Naive thymus-derived CD4-positive, alpha-beta T cell (primary cell): ENCODE results near the gene OGA. TPM values are rescaled to one million over a fixed set of nuclear protein-coding genes. Genes with fewer than 3 reads are reported as not detected.
A peak's percentile ranks its signal among the peaks of the same experiment; 100 is the strongest.

Experiments used
- ATAC-seq: fragments of 150-1000 bp; cut with Tn5 transposase; 2 replicates; pipeline ENCODE4 v1.10.0; 2021; ENCODE audit warnings: mild to moderate bottlenecking, moderate library complexity
- CTCF ChIA-PET: fragments of 350-600 bp; sonication (Branson Sonifier 250); formaldehyde crosslinking; loops from one replicate; lab custom pipeline; 2021; ENCODE audit warnings: antibody characterized with exemption; lab: Charles Lee
- POLR2A ChIA-PET: fragments of 350-600 bp; sonication (Branson Sonifier 250); formaldehyde crosslinking; loops from one replicate; lab custom pipeline; 2021; ENCODE audit warnings: antibody characterized with exemption, inconsistent platforms; lab: Charles Lee
- DNase-seq, 9 donors: peaks; one replicate each; pipeline versions ENCODE4 v3.0.0 to v3.0.0-alpha.2; 2020 to 2022; ENCODE audit warnings: mixed read lengths in 1 of 9
- H3K27ac ChIP-seq: one replicate; pipeline ENCODE4 v1.7.0; 2013; ENCODE audit warnings: mild to moderate bottlenecking, low read depth, low read length, moderate library complexity
- H3K27me3 ChIP-seq, 2 donors: one replicate each; pipeline ENCODE4 v1.7.0; 2013; ENCODE audit warnings: low read length in 2 of 2, mild to moderate bottlenecking in 2 of 2, moderate library complexity in 2 of 2; ENCODE audit not compliant: control insufficient read depth in 2 of 2, insufficient read depth in 2 of 2
- H3K36me3 ChIP-seq, 3 experiments: 1 replicate in 2 of 3; 2 replicates in 1 of 3; pipeline ENCODE4 v1.7.0; 2013; ENCODE audit warnings: low read length in 3 of 3, mild to moderate bottlenecking in 3 of 3, moderate library complexity in 1 of 3; ENCODE audit not compliant: insufficient read depth in 3 of 3, control insufficient read depth in 2 of 3
- H3K4me1 ChIP-seq, 2 donors: one replicate each; pipeline ENCODE4 v1.7.0; 2013; ENCODE audit warnings: low read length in 2 of 2, mild to moderate bottlenecking in 2 of 2, moderate library complexity in 1 of 2; ENCODE audit not compliant: control insufficient read depth in 2 of 2, insufficient read depth in 2 of 2
- H3K4me3 ChIP-seq: 2 replicates; pipeline ENCODE4 v1.7.0; 2013; ENCODE audit warnings: mild to moderate bottlenecking, low read length
- H3K9me3 ChIP-seq, 3 experiments: 1 replicate in 2 of 3; 2 replicates in 1 of 3; pipeline ENCODE4 v1.7.0; 2013; ENCODE audit warnings: low read length in 3 of 3; ENCODE audit not compliant: control insufficient read depth in 2 of 3
- H3K27ac Mint-ChIP-seq, 9 donors: one replicate each; pipeline ENCODE4 v1.8.0; 2020 to 2022; ENCODE audit warnings: mixed read lengths in 9 of 9, mild to moderate bottlenecking in 8 of 9, moderate library complexity in 5 of 9, inconsistent platforms in 2 of 9
- H3K27me3 Mint-ChIP-seq, 5 donors: one replicate each; pipeline ENCODE4 v1.8.0; 2021 to 2022; ENCODE audit warnings: mixed read lengths in 5 of 5, mild to moderate bottlenecking in 1 of 5
- H3K36me3 Mint-ChIP-seq, 5 donors: one replicate each; pipeline ENCODE4 v1.8.0; 2020 to 2022; ENCODE audit warnings: mixed read lengths in 5 of 5, mild to moderate bottlenecking in 3 of 5, inconsistent platforms in 1 of 5
- H3K4me1 Mint-ChIP-seq, 7 donors: one replicate each; pipeline ENCODE4 v1.8.0; 2020 to 2022; ENCODE audit warnings: mixed read lengths in 7 of 7, mild to moderate bottlenecking in 3 of 7, inconsistent platforms in 1 of 7
- H3K4me3 Mint-ChIP-seq, 10 donors: one replicate each; pipeline ENCODE4 v1.8.0; 2020 to 2022; ENCODE audit warnings: mild to moderate bottlenecking in 10 of 10, mixed read lengths in 10 of 10, moderate library complexity in 6 of 10, inconsistent platforms in 2 of 10
- H3K9me3 Mint-ChIP-seq, 11 donors: one replicate each; pipeline ENCODE4 v1.8.0; 2020 to 2022; ENCODE audit warnings: mixed read lengths in 11 of 11, mild to moderate bottlenecking in 4 of 11, inconsistent platforms in 1 of 11, moderate library complexity in 1 of 11
- intact Hi-C, 2 donors: fragments of 100-400 bp; cut with micrococcal nuclease; formaldehyde crosslinking; loops; one replicate each; pipeline ENCODE4 v1.15.1; 2023
- polyA plus RNA-seq, 2 donors: library from polyadenylated mRNA; unstranded; fragments of 300-500 nt; fragmentation: Illumina TruSeq; gene quantifications; one replicate each; pipeline ENCODE4 v1.2.3, GENCODE V29; 2021
- total RNA-seq, 6 experiments: library from RNA in 5 of 6; stranded (reverse) in 5 of 6; gene quantifications; 1 replicate in 5 of 6; 2 replicates in 1 of 6; pipeline ENCODE4 v1.2.3 and lab custom pipeline; 2021 to 2026

The OGA gene
- total and polyA plus RNA-seq, 7 experiments from 2014 or later, result 45.8 to 338 (median 307) TPM

DNA sequence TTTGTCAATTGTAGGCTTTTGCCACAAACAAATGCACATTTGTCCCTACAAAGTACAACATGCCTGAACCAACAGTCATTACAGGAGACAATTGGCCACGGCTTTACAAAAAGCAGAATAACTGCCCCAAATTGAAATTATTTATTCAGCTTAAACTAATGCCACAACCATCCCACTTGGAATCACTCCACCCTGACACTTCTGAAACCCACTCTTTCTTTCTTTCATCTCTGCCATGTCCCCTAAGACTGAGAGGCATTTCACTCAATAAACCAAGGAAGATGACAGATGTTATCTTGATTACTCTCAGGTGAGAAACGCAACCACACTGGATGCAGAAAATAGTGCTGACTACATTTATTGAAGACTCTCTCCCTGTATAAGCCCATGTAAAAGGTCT lies 32.4 kb downstream of the OGA start:
- no peaks in the 10 kb centered on the region for H3K27me3 Mint-ChIP-seq
- H3K27ac Mint-ChIP-seq, result peak overlapping the region in 4 of 9 donors; percentile 4 to 62 (median 26)
- peaks cover 29 to 63% (median 50%) of the 10 kb centered on the region in 7 donors for H3K4me1 Mint-ChIP-seq
- no peaks in the 10 kb centered on the region for H3K27me3 ChIP-seq
- CTCF ChIA-PET, result interaction anchor here (1.1 to 1.5 kb wide), 2 partner anchors 31 to 55 kb away, joined by 5 to 8 read pairs; no protein-coding TSS in a partner anchor
- intact Hi-C loops, result loop anchor here in 1 of 2 donors (2.0 kb wide), 1 partner anchor 271 kb away; the partner anchor contains the start of gene ARMH3
- DNase-seq (no peak), ATAC-seq (no peak)
- no peaks in the 10 kb centered on the region for H3K9me3 Mint-ChIP-seq
- peak overlapping the region in 2 of 10 donors; percentile 13 to 39 for H3K4me3 Mint-ChIP-seq
- H3K36me3 ChIP-seq, result peaks cover 14 to 52% (median 23%) of the 10 kb centered on the region in 3 experiments
- no peak overlapping the region for H3K4me3 ChIP-seq
- H3K27ac ChIP-seq, result no peak overlapping the region
- H3K36me3 Mint-ChIP-seq, result peaks cover 5 to 20% (median 19%) of the 10 kb centered on the region in 5 donors
- H3K4me1 ChIP-seq, result peaks cover 24 to 34% of the 10 kb centered on the region in 2 donors
- POLR2A ChIA-PET, result no interaction called here
- H3K9me3 ChIP-seq, result no peaks in the 10 kb centered on the region

DNA sequence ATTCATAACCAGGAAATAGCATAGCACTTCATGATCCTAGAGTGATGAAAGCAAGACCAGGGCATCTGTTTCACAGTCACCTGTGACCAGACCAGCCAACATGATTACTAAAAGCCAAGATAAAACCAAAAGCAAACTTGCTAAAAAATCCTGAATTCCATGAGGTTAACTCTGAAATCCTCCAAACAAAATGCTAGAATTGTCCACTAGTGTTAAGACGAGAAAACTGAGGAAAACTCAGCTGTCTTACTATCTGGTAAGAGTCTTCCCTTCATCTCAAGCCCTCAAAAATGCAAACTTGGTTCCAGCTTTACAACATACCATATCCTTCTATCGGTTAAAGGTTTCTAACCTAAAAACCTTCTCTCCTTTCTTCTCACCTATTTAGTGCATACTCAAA lies 33.7 kb downstream of the OGA start:
- Mint-ChIP-seq H3K36me3 (peaks cover 5 to 17% (median 14%) of the 10 kb centered on the region in 5 donors), H3K27me3 (peaks cover 0 to 2% (median 0%) of the 10 kb centered on the region in 5 donors), H3K9me3 (no peaks in the 10 kb centered on the region), H3K4me3 (peak overlapping the region; percentile 92 to 100 (median 99)), H3K4me1 (peaks cover 31 to 67% (median 54%) of the 10 kb centered on the region in 7 donors), H3K27ac (peak overlapping the region in 8 of 9 donors; percentile 65 to 98 (median 96))
- H3K36me3 ChIP-seq, result peaks cover 8 to 41% (median 23%) of the 10 kb centered on the region in 3 experiments
- H3K27ac ChIP-seq, result peak overlapping the region; percentile 81
- intact Hi-C loops, result loop anchor here (2.0 to 5.0 kb wide), 2 partner anchors 48 to 272 kb away; partner anchors contain the start of gene ARMH3 (in 1 of the 2)
- H3K27me3 ChIP-seq, result no peaks in the 10 kb centered on the region
- no peak overlapping the region for H3K4me3 ChIP-seq
- DNase-seq, result no peak
- ATAC-seq, result no peak
- CTCF ChIA-PET, result interaction anchor here (0.8 to 1.5 kb wide), 5 partner anchors 10 to 56 kb away, joined by 3 to 8 read pairs (median 6); no protein-coding TSS in a partner anchor
- POLR2A ChIA-PET, result interaction anchor here (1.2 to 4.8 kb wide), 5 partner anchors 11 to 51 kb away, joined by 3 to 31 read pairs (median 4); partner anchors contain the start of gene OGA
- H3K4me1 ChIP-seq, result peaks cover 32 to 42% of the 10 kb centered on the region in 2 donors
- H3K9me3 ChIP-seq, result no peaks in the 10 kb centered on the region

- peaks cover 0 to 4% of the 10 kb centered on the region in 2 donors for H3K27me3 ChIP-seq
- H3K9me3 ChIP-seq, result no peaks in the 10 kb centered on the region
- Mint-ChIP-seq H3K27me3 (peaks cover 5 to 10% (median 6%) of the 10 kb centered on the region in 5 donors), H3K4me3 (peak overlapping the region; percentile 92 to 100 (median 99)), H3K27ac (peak overlapping the region; percentile 65 to 98 (median 96)), H3K9me3 (no peaks in the 10 kb centered on the region), H3K4me1 (peaks cover 35 to 73% (median 59%) of the 10 kb centered on the region in 7 donors), H3K36me3 (peaks cover 5 to 14% (median 13%) of the 10 kb centered on the region in 5 donors)
- intact Hi-C loops, result loop anchor here (1.0 to 5.0 kb wide), 8 partner anchors 34 to 719 kb away; partner anchors contain the start of genes HPS6 (in 2 of the 2), ACTR1A (in 1 of the 2), ARMH3 (in 1 of the 2) and BTRC (in 1 of the 2)
- H3K4me1 ChIP-seq, result peaks cover 32 to 49% of the 10 kb centered on the region in 2 donors
- ChIA-PET POLR2A (interaction anchor here (0.9 to 4.8 kb wide), 5 partner anchors 12 to 678 kb away, joined by 4 to 31 read pairs (median 5); partner anchors contain the start of gene OGA), CTCF (interaction anchor here (0.6 to 4.0 kb wide), 6 partner anchors 10 to 617 kb away, joined by 3 to 15 read pairs (median 4); no protein-coding TSS in a partner anchor)
- peak overlapping the region; percentile 81 for H3K27ac ChIP-seq
- no peak for ATAC-seq
- peaks cover 6 to 33% (median 19%) of the 10 kb centered on the region in 3 experiments for H3K36me3 ChIP-seq
- no peak for DNase-seq
- H3K4me3 ChIP-seq, result peak overlapping the region; percentile 68
Measured at GRCh38 chr10:101783736-101784118, 34.5 kb downstream of the OGA start.

- H3K27me3 Mint-ChIP-seq, result peaks cover 8 to 17% (median 10%) of the 10 kb centered on the region in 5 donors
- intact Hi-C loops, result loop anchor here (1.0 to 5.0 kb wide), 7 partner anchors 34 to 719 kb away; partner anchors contain the start of genes HPS6 (in 2 of the 2), ACTR1A (in 1 of the 2), BTRC (in 1 of the 2) and DPCD (in 1 of the 2)
- H3K4me3 Mint-ChIP-seq, result peak within 1 kb of the TSS; percentile 92 to 100 (median 99)
- ChIA-PET POLR2A (interaction anchor here (0.9 to 4.8 kb wide), 5 partner anchors 12 to 678 kb away, joined by 4 to 31 read pairs (median 5); partner anchors contain the start of gene OGA), CTCF (interaction anchor here (0.6 to 4.0 kb wide), 7 partner anchors 11 to 616 kb away, joined by 3 to 15 read pairs (median 3); no protein-coding TSS in a partner anchor)
- H3K4me1 Mint-ChIP-seq, result peaks cover 36 to 76% (median 61%) of the 10 kb centered on the region in 7 donors
- H3K36me3 Mint-ChIP-seq, result peaks cover 5 to 14% (median 13%) of the 10 kb centered on the region in 5 donors
- peaks cover 0 to 11% of the 10 kb centered on the region in 2 donors for H3K27me3 ChIP-seq
- H3K27ac Mint-ChIP-seq, result peak within 1 kb of the TSS; percentile 65 to 98 (median 96)
- H3K27ac ChIP-seq, result peak within 1 kb of the TSS; percentile 81
- peak; percentile 82 for ATAC-seq
- H3K9me3 ChIP-seq, result no peaks in the 10 kb centered on the region
- peaks cover 6 to 31% (median 19%) of the 10 kb centered on the region in 3 experiments for H3K36me3 ChIP-seq
- DNase-seq, result peak in 8 of 9 donors; percentile 68 to 84 (median 77)
- peak within 1 kb of the TSS; percentile 68 for H3K4me3 ChIP-seq
- H3K9me3 Mint-ChIP-seq, result no peaks in the 10 kb centered on the region
- H3K4me1 ChIP-seq, result peaks cover 32 to 49% of the 10 kb centered on the region in 2 donors
Measured at GRCh38 chr10:101782811-101783735, 35.2 kb downstream of the OGA start, which contains the start of gene NPM3. Gene NPM3 (minus strand): TSS chr10:101783446. CDS start chr10:101783390, 56 bp downstream.

DNA sequence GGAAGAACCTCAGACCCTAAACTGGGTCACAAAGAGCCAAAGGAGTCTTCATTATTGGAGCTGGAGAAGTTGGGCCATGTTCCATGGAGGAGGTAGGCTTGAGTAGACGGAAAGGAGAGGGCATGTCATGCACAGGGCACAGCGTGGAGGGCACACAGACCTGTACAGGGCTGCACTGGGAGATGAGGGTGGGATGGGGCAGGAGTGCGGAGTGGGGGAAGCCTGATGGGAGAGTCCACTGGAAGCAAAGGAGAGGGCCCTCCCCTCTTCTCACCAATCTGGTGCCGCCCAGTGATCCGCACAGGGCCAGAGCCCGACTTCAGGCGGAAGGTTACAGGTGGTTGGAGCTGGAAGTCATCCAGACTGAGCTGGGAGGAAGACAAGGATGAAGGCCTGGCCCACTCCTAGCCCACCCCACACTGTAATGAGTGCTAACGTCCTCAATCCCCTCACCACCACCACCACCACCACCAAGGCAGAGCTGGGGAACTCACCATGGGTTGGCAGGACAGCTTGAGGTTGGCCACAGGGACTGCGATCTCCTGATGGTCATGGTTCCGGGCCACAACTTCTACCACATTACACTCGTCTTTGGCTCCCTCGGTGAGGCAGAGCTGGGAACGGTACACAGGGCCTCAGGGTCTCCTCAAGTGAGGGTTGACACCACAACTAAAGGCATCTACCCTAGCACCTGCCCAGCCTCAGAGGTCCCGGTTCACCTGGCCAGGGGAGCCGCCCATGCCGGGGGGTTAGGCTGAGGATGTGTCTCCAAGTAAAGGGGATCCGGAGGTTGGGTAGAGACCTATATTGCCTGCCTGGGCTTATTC lies 36.0 kb downstream of the OGA start:
- Histone ChIP-seq H3K36me3 (peaks cover 6 to 22% (median 14%) of the 10 kb centered on the region in 3 experiments), H3K27ac (peak overlapping the region; percentile 81), H3K9me3 (no peaks in the 10 kb centered on the region), H3K4me1 (peaks cover 32 to 49% of the 10 kb centered on the region in 2 donors), H3K27me3 (peaks cover 3 to 17% of the 10 kb centered on the region in 2 donors), H3K4me3 (peak overlapping the region; percentile 68)
- no peak for DNase-seq
- Mint-ChIP-seq H3K9me3 (no peaks in the 10 kb centered on the region), H3K27ac (peak overlapping the region in 8 of 9 donors; percentile 28 to 98 (median 96)), H3K27me3 (peaks cover 17 to 26% (median 19%) of the 10 kb centered on the region in 5 donors), H3K36me3 (peaks cover 2 to 11% (median 7%) of the 10 kb centered on the region in 5 donors), H3K4me1 (peaks cover 38 to 77% (median 62%) of the 10 kb centered on the region in 7 donors), H3K4me3 (peak overlapping the region; percentile 92 to 100 (median 99))
- ChIA-PET CTCF (interaction anchor here (0.6 to 4.0 kb wide), 10 partner anchors 11 to 572 kb away, joined by 3 to 15 read pairs (median 3); no protein-coding TSS in a partner anchor), POLR2A (interaction anchor here (2.0 to 4.8 kb wide), 2 partner anchors 36 to 88 kb away, joined by 8 to 31 read pairs; partner anchors contain the start of gene OGA)
- ATAC-seq, result no peak
- intact Hi-C loops, result loop anchor here (1.0 to 5.0 kb wide), 8 partner anchors 50 to 569 kb away; partner anchors contain the start of genes HPS6 (in 2 of the 2) and FBXW4 (in 1 of the 2)
